Body of pancreas (tissue), 4 donors: ENCODE measurements around the gene ITPKC. TPM values are rescaled to one million over a fixed set of nuclear protein-coding genes. Genes with fewer than 3 reads are reported as not detected.

Experiments
- ATAC-seq: fragments of 150-250 bp; one replicate; pipeline ENCODE4 v1.9.1; 2016
- DNase-seq, 4 donors: peaks; one replicate each; pipeline ENCODE4 v3.0.0-alpha.2; 2019
- H3K27ac ChIP-seq, 4 donors: fragments of 200-600 bp; sonication (generic); 1 replicate in 3 of 4; 2 replicates in 1 of 4; pipeline versions ENCODE4 v1.5.1 to v1.6.1; 2016 to 2019; ENCODE audit warnings: mild to moderate bottlenecking in 1 of 4, mixed read lengths in 1 of 4, moderate library complexity in 1 of 4
- H3K27me3 ChIP-seq, 2 donors: fragments of 200-600 bp; sonication (generic); one replicate each; pipeline ENCODE4 v1.6.0; 2016; ENCODE audit warnings: mild to moderate bottlenecking in 1 of 2
- H3K36me3 ChIP-seq, 2 donors: fragments of 200-600 bp; sonication (generic); replicated peaks in 1 of 2; 2 replicates each; pipeline ENCODE4 v1.5.1; 2016; ENCODE audit warnings: low read depth in 2 of 2; ENCODE audit not compliant: insufficient read depth in 1 of 2
- H3K4me1 ChIP-seq: fragments of 200-600 bp; sonication (generic); one replicate; pipeline ENCODE4 v1.6.0; 2016
- H3K4me3 ChIP-seq, 2 donors: fragments of 200-600 bp; sonication (generic); 1 replicate in 1 of 2; 2 replicates in 1 of 2; pipeline ENCODE4 v1.5.1; 2016 to 2019
- H3K9me3 ChIP-seq, 3 donors: fragments of 200-600 bp; sonication (generic); 1 replicate in 2 of 3; 2 replicates in 1 of 3; pipeline ENCODE4 v1.5.1; 2016
- CTCF ChIP-seq, 7 experiments: fragments of 450-650 bp in 4 of 7; fragments of 200-600 bp in 3 of 7; sonication (generic) in 3 of 7; IDR thresholded peaks; one replicate each; pipeline ENCODE4 v1.5.1; 2016 to 2019; ENCODE audit warnings: antibody characterized with exemption in 7 of 7
- POLR2A ChIP-seq, 3 donors: fragments of 450-650 bp; IDR thresholded peaks; one replicate each; pipeline ENCODE4 v1.6.1; 2016; ENCODE audit warnings: antibody characterized with exemption in 3 of 3, mild to moderate bottlenecking in 2 of 3
- WGBS, 2 donors: methylation state at CpG; one replicate each; pipeline ENCODE4 v1.1.5; 2017; 5-methylcytosine and 5-hydroxymethylcytosine counted together
- intact Hi-C: fragments of 100-400 bp; cut with DNase I; formaldehyde crosslinking; loops from one replicate; pipeline ENCODE4 v1.15.1; 2023
- total RNA-seq, 2 donors: library from RNA; depleted of rRNA; stranded (reverse); fragments of >200 nt; gene quantifications; one replicate each; pipeline ENCODE4 v1.1.0, GENCODE V29; 2016

ITPKC gene
- total RNA-seq, 2 donors from 2014 or later = 14.0 to 27.7 TPM

GRCh38 chr19:40704491-40705361 is 12.2 kb upstream of the ITPKC start:
- no peak for DNase-seq
- intact Hi-C loops = no loop called here
- no peak for TF ChIP-seq CTCF (IDR thresholded peaks at IDR 0.05)
- no peak for TF ChIP-seq POLR2A (IDR thresholded peaks at IDR 0.05)
- peaks cover 0 to 25% of the 10 kb centered on the region in 2 donors for H3K36me3 ChIP-seq
- no peak for ATAC-seq
- no peak overlapping the region for H3K4me3 ChIP-seq
- no peak overlapping the region for H3K27ac ChIP-seq
- H3K9me3 ChIP-seq = no peaks in the 10 kb centered on the region
- H3K4me1 ChIP-seq = no peaks in the 10 kb centered on the region
- 90 to 92% methylated on average over 16 to 18 of the region's 18 CpGs for WGBS, 2 donors
- no peaks in the 10 kb centered on the region for H3K27me3 ChIP-seq

GRCh38 chr19:40705362-40705651 is 11.6 kb upstream of the ITPKC start:
- ATAC-seq (peak; percentile 47), DNase-seq (peak in 2 of 4 donors; percentile 46 to 51)
- no peaks in the 10 kb centered on the region for H3K9me3 ChIP-seq
- no peak overlapping the region for H3K4me3 ChIP-seq
- TF ChIP-seq POLR2A (IDR thresholded peaks at IDR 0.05) (no peak), CTCF (IDR thresholded peaks at IDR 0.05) (no peak)
- peaks cover 0 to 23% of the 10 kb centered on the region in 2 donors for H3K36me3 ChIP-seq
- H3K27me3 ChIP-seq = no peaks in the 10 kb centered on the region
- no peaks in the 10 kb centered on the region for H3K4me1 ChIP-seq
- WGBS, 2 donors = 91% methylated on average over 8 to 9 of the region's 9 CpGs
- H3K27ac ChIP-seq = no peak overlapping the region
- intact Hi-C loops = no loop called here

GRCh38 chr19:40705950-40706619 is 10.8 kb upstream of the ITPKC start:
- TF ChIP-seq POLR2A (IDR thresholded peaks at IDR 0.05) = no peak
- no peak for TF ChIP-seq CTCF (IDR thresholded peaks at IDR 0.05)
- Histone ChIP-seq H3K4me1 (no peaks in the 10 kb centered on the region), H3K9me3 (no peaks in the 10 kb centered on the region), H3K4me3 (no peak overlapping the region), H3K27me3 (no peaks in the 10 kb centered on the region), H3K27ac (no peak overlapping the region), H3K36me3 (peaks cover 0 to 23% of the 10 kb centered on the region in 2 donors)
- intact Hi-C loops = no loop called here
- ATAC-seq = no peak
- no peak for DNase-seq
- 86 to 89% methylated on average over 7 of the region's 7 CpGs for WGBS, 2 donors

GRCh38 chr19:40707615-40708014 is 9.3 kb upstream of the ITPKC start:
- DNase-seq (no peak), ATAC-seq (no peak)
- TF ChIP-seq CTCF (IDR thresholded peaks at IDR 0.05) (no peak), POLR2A (IDR thresholded peaks at IDR 0.05) (no peak)
- 89 to 95% methylated on average over 7 of the region's 7 CpGs for WGBS, 2 donors
- Histone ChIP-seq H3K27ac (no peak overlapping the region), H3K36me3 (peaks cover 0 to 15% of the 10 kb centered on the region in 2 donors), H3K4me3 (no peak overlapping the region), H3K27me3 (no peaks in the 10 kb centered on the region), H3K4me1 (no peaks in the 10 kb centered on the region), H3K9me3 (no peaks in the 10 kb centered on the region)
- intact Hi-C loops = no loop called here
